Stimulated activated naive CD8-positive, alpha-beta T cell treated with anti-CD3 and anti-CD28 coated beads, Interleukin-15, amount 100 ng/mL, for 72 hours (primary cell): ENCODE measurements around the gene DYNLL1.
"Not testable (repeated sequence)": the region's sequence is repeated elsewhere in the genome, so short reads cannot be mapped to it uniquely, and the experiment has no call there.

Experiments
- ATAC-seq: fragments of 150-1000 bp; cut with Tn5 transposase; 2 replicates; pipeline ENCODE4 v1.10.0; 2021; ENCODE audit warnings: mild to moderate bottlenecking, moderate library complexity
- DNase-seq, 2 donors: peaks; one replicate each; pipeline ENCODE4 v3.0.0; 2021 to 2022
- H3K27ac Mint-ChIP-seq, 2 donors: one replicate each; pipeline ENCODE4 v1.8.0; 2022; ENCODE audit warnings: mild to moderate bottlenecking in 2 of 2, mixed read lengths in 2 of 2, moderate library complexity in 2 of 2
- H3K27me3 Mint-ChIP-seq: one replicate; pipeline ENCODE4 v1.8.0; 2022; ENCODE audit warnings: mixed read lengths
- H3K4me1 Mint-ChIP-seq: one replicate; pipeline ENCODE4 v1.8.0; 2022; ENCODE audit warnings: mild to moderate bottlenecking, mixed read lengths
- H3K4me3 Mint-ChIP-seq, 2 donors: one replicate each; pipeline ENCODE4 v1.8.0; 2022; ENCODE audit warnings: mild to moderate bottlenecking in 2 of 2, mixed read lengths in 2 of 2, moderate library complexity in 1 of 2
- H3K9me3 Mint-ChIP-seq, 2 donors: one replicate each; pipeline ENCODE4 v1.8.0; 2022; ENCODE audit warnings: mixed read lengths in 2 of 2

The DYNLL1 gene

DNA sequence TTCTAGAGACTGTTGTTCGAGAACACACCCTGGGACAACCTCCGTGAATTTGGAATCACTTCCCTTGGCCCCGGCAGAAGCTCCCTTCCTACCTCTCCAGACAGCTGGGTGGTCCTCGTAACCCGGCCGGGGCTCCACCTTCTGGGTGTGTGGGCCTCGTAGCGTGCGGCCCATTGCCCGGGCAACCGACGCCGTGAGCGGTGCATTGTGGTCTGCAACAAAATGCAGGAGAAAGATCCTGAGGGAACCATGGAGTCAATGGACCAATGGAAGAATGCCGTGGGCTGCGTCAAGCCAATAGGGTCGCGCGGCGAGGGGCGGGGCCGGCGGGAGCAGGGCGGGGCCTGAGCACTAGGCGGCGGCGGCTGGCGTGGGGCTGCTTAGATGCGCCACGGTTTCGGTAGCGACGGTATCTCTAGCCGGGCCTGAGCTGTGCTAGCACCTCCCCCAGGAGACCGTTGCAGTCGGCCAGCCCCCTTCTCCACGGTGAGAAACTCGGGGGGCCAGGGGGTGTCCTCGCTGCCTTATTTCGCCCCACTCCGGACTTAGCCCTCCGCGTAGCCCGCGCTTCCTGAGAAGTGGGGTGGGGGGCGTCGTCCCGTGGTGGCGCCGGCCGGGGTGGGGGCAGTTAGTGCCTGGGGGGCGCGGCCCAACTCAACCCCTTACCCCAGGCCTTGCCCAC, at the start of gene DYNLL1:
TSS of gene DYNLL1 (plus strand) at position 383 of the 682 bp plus-strand sequence. CDS start 309 bp downstream, outside the sequence.
- peaks cover 31% of the 10 kb centered on the region for H3K4me1 Mint-ChIP-seq
- no peaks in the 10 kb centered on the region for H3K9me3 Mint-ChIP-seq
- H3K27me3 Mint-ChIP-seq = no peaks in the 10 kb centered on the region
- peak within 1 kb of the TSS; percentile 87 to 91 for H3K4me3 Mint-ChIP-seq
- H3K27ac Mint-ChIP-seq = peak within 1 kb of the TSS; percentile 92 to 95
- ATAC-seq = peak; percentile 98
- peak; percentile 97 to 98 for DNase-seq

GRCh38 chr12:120446844-120447178, 49.1 kb upstream of the DYNLL1 start:
- H3K27ac Mint-ChIP-seq = peak overlapping the region; percentile 97 to 98
- peaks cover 46% of the 10 kb centered on the region for H3K4me1 Mint-ChIP-seq
- H3K4me3 Mint-ChIP-seq = peak overlapping the region; percentile 97
- DNase-seq, ATAC-seq, H3K27me3 Mint-ChIP-seq, H3K9me3 Mint-ChIP-seq: not testable (repeated sequence)

DNA sequence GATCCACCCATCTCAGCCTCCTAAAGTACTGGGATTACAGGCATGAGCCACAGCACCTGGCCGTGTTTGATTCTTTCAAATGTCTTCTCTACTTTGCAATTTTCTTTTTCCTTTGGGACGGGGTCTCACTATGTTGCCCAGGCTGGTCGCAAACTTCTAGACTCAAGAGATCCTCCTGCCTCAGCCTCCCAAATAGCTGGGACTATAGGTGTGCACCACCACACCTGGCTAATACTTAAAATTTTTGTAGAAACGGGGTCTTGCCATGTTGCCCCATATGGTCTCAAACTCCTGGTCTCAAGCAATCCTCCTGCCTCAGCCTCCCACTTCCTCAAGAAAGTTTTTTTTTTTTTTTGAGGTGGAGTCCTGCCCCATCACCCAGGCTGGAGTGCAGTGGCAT, 47.9 kb upstream of the DYNLL1 start:
- Mint-ChIP-seq H3K4me3 (peak overlapping the region; percentile 97), H3K9me3 (no peaks in the 10 kb centered on the region), H3K27ac (no peak overlapping the region), H3K27me3 (no peaks in the 10 kb centered on the region), H3K4me1 (peaks cover 46% of the 10 kb centered on the region)
- ATAC-seq = no peak
- DNase-seq = no peak

DNA sequence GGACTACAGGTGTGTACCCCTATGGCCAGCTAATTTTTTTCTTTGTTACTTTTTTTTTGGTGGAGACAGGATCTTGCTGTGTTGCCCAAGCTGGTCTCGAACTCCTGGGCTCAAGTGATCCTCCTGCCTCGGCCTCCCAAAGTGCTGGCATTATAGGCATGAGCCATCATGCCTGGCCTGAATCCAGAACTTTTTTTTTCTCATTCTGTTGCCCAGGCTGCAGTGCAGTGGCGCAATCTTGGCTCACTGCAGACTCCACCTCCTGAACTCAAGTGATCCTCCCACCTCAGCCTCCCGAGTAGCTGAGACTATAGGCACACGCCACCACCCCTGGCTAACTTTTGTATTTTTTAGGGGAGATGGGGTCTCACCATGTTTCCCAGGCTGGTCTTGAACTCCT, 43.4 kb upstream of the DYNLL1 start:
- H3K27me3 Mint-ChIP-seq, H3K4me3 Mint-ChIP-seq, DNase-seq, H3K9me3 Mint-ChIP-seq, ATAC-seq, H3K27ac Mint-ChIP-seq: not testable (repeated sequence)
- H3K4me1 Mint-ChIP-seq = peaks cover 20% of the 10 kb centered on the region

DNA sequence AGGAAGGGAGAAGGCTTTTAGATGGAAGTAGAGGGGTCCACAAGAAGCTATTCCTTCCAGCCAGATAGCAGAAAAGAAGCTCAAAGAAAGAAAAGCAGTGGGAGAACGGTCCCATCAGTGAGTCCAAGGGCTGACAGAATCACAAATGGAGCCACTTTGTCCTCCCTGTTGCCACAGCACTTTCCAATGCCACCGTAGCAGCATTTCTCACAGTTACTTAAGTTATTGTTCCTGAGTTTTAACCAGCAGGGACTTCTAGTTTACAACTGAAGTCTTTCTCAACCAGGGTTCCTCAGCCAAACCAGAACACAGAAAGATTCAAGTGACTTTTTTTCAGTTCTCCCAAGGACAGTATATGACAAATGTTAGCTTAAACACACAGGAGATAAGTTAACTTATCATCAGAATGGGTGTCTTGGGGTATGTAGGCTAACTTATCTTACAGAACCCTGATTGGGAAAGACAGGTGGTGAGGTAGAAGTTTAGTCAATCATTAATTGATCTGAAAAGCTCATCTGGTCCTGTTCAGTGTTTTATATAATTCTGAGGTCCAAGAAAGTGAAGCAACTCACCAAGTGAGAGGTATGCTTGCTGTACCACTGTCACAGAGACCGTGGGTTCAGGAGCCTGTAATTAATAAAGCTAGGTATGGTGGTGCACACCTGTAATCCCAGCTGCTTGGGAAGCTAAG, 42.7 kb upstream of the DYNLL1 start:
- peak overlapping the region in 1 of 2 donors; percentile 57 for H3K27ac Mint-ChIP-seq
- no peak overlapping the region for H3K4me3 Mint-ChIP-seq
- ATAC-seq (no peak), DNase-seq (no peak)
- H3K9me3 Mint-ChIP-seq = no peaks in the 10 kb centered on the region
- no peaks in the 10 kb centered on the region for H3K27me3 Mint-ChIP-seq
- peaks cover 13% of the 10 kb centered on the region for H3K4me1 Mint-ChIP-seq

GRCh38 chr12:120453977-120454376, 41.9 kb upstream of the DYNLL1 start:
- peak in 1 of 2 donors; percentile 16 for DNase-seq
- no peak overlapping the region for H3K4me3 Mint-ChIP-seq

GRCh38 chr12:120455302-120455701, 40.6 kb upstream of the DYNLL1 start:
- DNase-seq (no peak), ATAC-seq (no peak)
- Mint-ChIP-seq H3K4me1 (no peaks in the 10 kb centered on the region), H3K4me3 (no peak overlapping the region), H3K27ac (no peak overlapping the region), H3K27me3 (no peaks in the 10 kb centered on the region), H3K9me3 (no peaks in the 10 kb centered on the region)

More at GRCh38 chr12:120453977-120454376, 41.9 kb upstream of the DYNLL1 start:
- Mint-ChIP-seq H3K9me3 (no peaks in the 10 kb centered on the region), H3K27ac (no peak overlapping the region), H3K4me1 (peaks cover 7% of the 10 kb centered on the region), H3K27me3 (no peaks in the 10 kb centered on the region)
- ATAC-seq = peak; percentile 92

DNA sequence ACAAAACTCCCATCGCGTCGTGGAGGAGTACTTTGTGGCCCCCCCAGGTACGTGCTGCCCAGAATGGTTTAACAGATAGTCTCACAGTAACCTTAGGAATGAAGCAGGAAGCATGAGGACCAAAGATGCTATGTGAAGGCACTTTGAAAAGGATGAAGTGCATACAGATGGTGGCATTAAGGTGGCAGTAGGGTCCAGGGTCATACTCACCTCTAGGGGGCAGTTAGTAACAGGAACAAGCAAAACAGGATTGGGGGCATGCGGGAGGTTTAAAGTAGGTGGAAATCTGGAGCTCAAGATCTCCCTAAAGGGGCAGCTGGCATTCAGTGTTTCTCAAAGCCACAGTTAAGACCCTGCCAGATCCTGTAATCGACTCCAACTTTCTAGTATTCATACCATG, 38.8 kb upstream of the DYNLL1 start:
- H3K27me3 Mint-ChIP-seq = no peaks in the 10 kb centered on the region
- H3K9me3 Mint-ChIP-seq = no peaks in the 10 kb centered on the region
- ATAC-seq = peak; percentile 56
- no peaks in the 10 kb centered on the region for H3K4me1 Mint-ChIP-seq
- H3K27ac Mint-ChIP-seq = peak overlapping the region in 1 of 2 donors; percentile 12
- H3K4me3 Mint-ChIP-seq = no peak overlapping the region
- no peak for DNase-seq

DNA sequence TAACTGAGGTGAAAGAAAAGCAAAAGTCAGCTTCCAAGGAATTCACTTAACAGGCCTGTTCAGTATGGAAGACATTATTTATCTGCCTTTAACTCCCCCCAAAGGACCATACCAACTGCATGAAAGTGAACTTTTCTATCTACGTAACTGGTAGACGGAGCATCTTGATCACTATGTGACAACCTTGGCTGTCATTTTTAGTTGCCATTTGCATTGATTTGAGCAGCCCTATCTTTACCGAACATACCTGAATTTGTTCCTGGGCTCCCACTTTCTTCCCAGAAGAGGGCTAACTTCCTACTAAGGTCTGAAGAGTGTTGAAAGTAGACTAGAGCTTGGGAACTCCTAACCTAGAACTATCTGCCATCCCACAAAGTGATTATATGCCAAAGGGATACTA, 35.8 kb upstream of the DYNLL1 start:
- DNase-seq (no peak), ATAC-seq (no peak)
- H3K4me1 Mint-ChIP-seq = peaks cover 6% of the 10 kb centered on the region
- no peaks in the 10 kb centered on the region for H3K9me3 Mint-ChIP-seq
- no peaks in the 10 kb centered on the region for H3K27me3 Mint-ChIP-seq
- H3K27ac Mint-ChIP-seq = no peak overlapping the region
- H3K4me3 Mint-ChIP-seq = no peak overlapping the region

- H3K27ac Mint-ChIP-seq = peak overlapping the region in 1 of 2 donors; percentile 48
Observed at GRCh38 chr12:120462099-120462640, 33.7 kb upstream of the DYNLL1 start.

DNA sequence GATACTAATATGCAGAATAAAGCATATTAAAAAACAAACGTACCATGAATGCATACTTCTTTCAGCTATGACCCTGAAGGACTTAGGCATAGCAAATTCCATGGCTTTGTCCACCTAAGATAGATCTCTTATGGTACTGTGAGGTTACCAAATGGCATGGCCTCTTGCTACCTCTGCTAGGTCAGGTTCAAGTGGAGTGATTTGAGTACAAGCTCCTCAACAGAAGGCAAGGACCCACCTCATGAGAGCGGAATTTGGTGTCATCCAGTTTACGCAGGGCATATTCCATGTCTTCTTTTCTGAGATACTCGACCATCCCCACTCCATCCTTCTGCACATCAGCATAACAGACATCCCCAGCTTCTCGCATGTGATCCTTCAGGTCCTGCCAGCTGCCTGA, 32.2 kb upstream of the DYNLL1 start:
- Mint-ChIP-seq H3K27ac (no peak overlapping the region), H3K4me3 (no peak overlapping the region), H3K27me3 (no peaks in the 10 kb centered on the region), H3K9me3 (no peaks in the 10 kb centered on the region), H3K4me1 (peaks cover 39% of the 10 kb centered on the region)
- DNase-seq (no peak), ATAC-seq (no peak)

More at GRCh38 chr12:120462099-120462640, 33.7 kb upstream of the DYNLL1 start:
- no peak for ATAC-seq
- no peak for DNase-seq
- H3K9me3 Mint-ChIP-seq = no peaks in the 10 kb centered on the region
- H3K4me3 Mint-ChIP-seq = no peak overlapping the region
- H3K4me1 Mint-ChIP-seq = peaks cover 25% of the 10 kb centered on the region
- H3K27me3 Mint-ChIP-seq = no peaks in the 10 kb centered on the region

DNA sequence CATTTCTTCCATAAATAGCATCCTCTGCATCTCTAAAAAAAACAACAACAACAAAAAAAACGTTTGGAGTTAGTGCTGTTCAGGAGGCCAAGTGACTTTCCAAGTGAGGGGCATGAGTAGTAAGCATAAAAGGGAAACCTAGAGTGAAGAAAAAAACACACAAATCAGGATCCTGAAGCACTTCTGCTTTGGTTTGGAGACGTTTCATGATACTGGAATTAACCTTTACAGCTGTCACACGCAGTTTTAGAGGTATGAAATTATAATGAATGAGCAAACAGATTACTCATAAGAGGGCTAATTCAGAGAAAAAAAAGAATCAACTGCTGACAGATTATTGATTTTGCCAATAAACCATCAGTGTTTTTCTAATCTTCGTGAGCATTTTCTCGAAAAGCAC, 30.2 kb upstream of the DYNLL1 start:
- no peak for DNase-seq
- H3K4me3 Mint-ChIP-seq = peak overlapping the region in 1 of 2 donors; percentile 9

GRCh38 chr12:120466560-120467315, 29.2 kb upstream of the DYNLL1 start:
- DNase-seq = peak; percentile 39 to 55
- H3K4me3 Mint-ChIP-seq = peak overlapping the region; percentile 24 to 32
- no peak overlapping the region for H3K27ac Mint-ChIP-seq
- H3K4me1 Mint-ChIP-seq = peaks cover 59% of the 10 kb centered on the region
- no peak for ATAC-seq
- no peaks in the 10 kb centered on the region for H3K27me3 Mint-ChIP-seq
- H3K9me3 Mint-ChIP-seq = no peaks in the 10 kb centered on the region

More for the DNA sequence above, 30.2 kb upstream of the DYNLL1 start:
- peaks cover 51% of the 10 kb centered on the region for H3K4me1 Mint-ChIP-seq
- no peaks in the 10 kb centered on the region for H3K9me3 Mint-ChIP-seq
- peak overlapping the region in 1 of 2 donors; percentile 19 for H3K27ac Mint-ChIP-seq
- H3K27me3 Mint-ChIP-seq = no peaks in the 10 kb centered on the region
- no peak for ATAC-seq

DNA sequence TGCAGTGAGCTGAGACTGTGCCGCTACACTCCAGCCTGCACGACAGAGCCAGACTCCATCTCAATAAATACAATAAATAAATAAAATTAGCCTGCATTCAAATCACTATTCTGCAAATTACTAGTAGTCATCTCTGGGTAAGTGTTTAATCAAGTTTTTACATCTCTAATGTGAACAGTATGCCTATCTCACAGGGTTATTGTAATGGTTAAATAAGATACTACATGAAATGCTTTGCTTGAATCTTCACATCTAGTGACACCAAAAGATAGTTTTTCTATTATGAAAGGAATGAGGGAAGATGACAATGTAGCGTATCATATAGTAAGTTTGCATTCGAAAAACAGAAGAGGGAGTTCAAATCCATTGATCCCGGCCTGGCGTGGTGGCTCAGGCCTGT, 28.5 kb upstream of the DYNLL1 start:
- peaks cover 64% of the 10 kb centered on the region for H3K4me1 Mint-ChIP-seq
- H3K9me3 Mint-ChIP-seq = no peaks in the 10 kb centered on the region
- ATAC-seq = no peak
- H3K27me3 Mint-ChIP-seq = no peaks in the 10 kb centered on the region
- H3K27ac Mint-ChIP-seq = peak overlapping the region; percentile 87 to 90
- no peak for DNase-seq
- peak overlapping the region; percentile 93 to 98 for H3K4me3 Mint-ChIP-seq

DNA sequence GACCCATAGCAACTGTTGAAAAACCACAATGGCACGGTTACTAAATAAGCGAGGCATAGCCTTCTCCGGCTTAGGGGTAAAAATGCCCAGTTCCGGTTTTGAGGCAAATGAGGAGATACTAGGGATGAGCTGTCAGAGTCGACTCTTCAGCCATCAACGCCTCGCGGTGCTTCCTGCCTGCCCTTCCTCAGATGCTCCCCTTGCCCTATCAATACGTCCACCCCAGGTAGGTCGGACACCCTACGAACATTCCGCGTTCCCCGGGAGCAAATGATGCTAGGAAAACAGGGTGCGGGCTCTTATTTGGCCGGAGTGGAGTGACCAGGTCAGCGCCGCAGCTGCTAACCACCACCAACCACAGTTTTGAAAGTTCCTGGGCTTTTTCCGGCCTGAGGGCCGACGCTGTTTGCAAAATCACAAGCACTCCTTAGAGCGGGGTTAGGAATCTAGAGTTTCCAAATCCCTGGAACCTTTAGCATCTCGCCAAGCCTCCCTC, 27.5 kb upstream of the DYNLL1 start:
- ATAC-seq (no peak), DNase-seq (peak in 1 of 2 donors; percentile 40)
- Mint-ChIP-seq H3K9me3 (no peaks in the 10 kb centered on the region), H3K27ac (peak overlapping the region; percentile 88 to 96), H3K4me1 (peaks cover 65% of the 10 kb centered on the region), H3K27me3 (no peaks in the 10 kb centered on the region), H3K4me3 (peak overlapping the region; percentile 93 to 98)
